EL (cell line): ENCODE data around the gene SKIDA1.

ENCODE experiments used
- DNase-seq: peaks from one replicate; pipeline ENCODE4 v3.0.0-alpha.2; 2016

SKIDA1 gene

DNA sequence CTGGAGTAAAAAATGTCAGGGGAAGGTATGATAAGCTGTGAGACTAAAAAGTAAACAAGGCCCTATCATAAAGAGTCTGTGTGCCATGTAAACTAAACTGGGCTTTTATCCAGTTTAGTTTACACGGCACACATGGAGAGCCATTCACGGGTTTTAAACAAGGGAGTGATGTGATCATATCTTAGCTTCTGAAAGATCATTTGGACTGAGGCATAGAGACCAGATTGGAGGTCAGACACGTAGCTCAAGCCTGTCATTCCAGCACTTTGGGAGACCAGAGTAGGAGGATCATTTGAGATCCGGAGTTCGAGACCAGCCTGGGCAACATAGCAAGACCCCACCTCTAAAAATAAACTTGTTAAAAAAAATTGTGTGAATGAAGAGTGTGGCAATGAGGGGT is 50.1 kb downstream of the SKIDA1 start:
- DNase-seq, result no peak

DNA sequence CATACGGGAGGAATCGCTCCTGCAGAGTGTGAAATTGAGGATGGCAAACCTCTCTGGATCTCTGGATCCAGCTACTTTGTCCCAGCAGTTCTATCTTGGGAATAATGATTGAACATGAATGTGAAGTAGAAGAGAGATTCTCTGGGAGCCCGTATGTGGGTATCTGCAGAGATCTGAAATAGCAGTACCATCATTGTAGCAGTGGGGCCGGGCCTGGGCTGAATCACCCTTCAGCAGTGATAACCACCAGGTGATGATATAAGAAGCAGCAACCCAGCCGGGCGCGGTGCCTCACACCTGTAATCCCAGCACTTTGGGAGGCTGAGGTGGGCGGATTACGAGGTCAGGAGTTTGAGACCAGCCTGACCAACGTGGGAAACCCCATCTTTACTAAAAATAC is 51.9 kb downstream of the SKIDA1 start:
- no peak for DNase-seq

DNA sequence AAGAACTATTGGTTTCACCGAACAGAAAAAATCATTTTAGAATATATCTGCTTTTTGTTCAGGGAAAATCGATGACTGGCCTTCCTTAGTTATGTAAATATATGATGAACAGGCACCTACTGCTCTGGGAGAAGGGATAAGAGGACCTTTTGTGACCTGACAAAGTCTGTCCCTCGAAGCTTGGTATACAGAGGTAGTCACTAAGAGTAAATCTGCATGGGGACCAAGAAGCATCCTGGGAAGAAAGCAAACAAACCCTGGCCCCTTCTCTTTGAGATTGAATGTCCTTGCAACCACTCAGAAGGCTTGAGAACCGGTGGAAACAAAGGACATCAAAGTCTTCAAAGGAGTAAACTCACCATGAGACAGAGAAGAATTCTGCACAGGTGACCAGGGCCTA is 52.3 kb downstream of the SKIDA1 start:
- DNase-seq, result no peak

DNA sequence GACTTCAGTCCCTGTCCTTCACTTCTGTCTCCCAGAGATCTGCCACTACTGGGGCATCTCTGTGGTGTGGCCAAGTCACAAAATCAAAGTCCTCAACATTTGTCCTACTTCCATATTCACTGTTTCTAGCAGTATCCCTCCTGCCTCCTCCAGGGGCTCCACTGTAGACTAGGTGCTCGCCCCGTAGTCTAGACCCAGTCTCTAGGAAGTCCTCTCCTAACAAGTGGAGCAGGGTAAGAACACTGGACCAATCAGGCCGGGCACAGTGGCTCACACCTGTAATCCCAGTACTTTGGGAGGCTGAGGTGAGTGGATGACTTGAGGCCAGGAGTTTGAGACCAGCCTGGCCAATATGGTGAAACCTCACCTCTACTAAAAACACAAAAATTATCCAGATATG is 57.4 kb downstream of the SKIDA1 start:
- no peak for DNase-seq

GRCh38 chr10:21467633-21468032 is 57.8 kb downstream of the SKIDA1 start:
- no peak for DNase-seq

DNA sequence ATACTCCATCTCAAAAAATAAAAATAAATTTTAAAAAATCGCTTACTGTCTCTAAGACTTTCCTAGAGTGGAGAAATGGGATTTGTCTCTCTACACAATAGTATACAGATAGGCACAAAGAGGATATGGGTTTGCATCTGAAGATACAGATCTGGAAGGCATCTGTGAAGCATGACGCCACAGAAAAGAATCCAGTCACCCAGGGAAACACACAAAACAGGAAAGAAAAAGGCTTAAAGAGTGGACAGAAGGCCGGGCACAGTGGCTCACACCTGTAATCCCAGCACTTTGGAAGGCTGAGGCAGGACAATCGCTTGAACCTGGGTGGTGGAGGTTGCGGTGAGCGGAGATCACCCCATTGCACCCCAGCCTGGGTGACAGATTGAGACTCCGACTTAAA is 61.3 kb downstream of the SKIDA1 start:
- peak; percentile 54 for DNase-seq
